ENCODE measurements around the gene TUBB2B. TPM values are rescaled to one million over a fixed set of nuclear protein-coding genes. Genes with fewer than 3 reads are reported as not detected.
"Not testable (repeated sequence)": the region's sequence is repeated elsewhere in the genome, so short reads cannot be mapped to it uniquely, and the experiment has no call there.

The TUBB2B gene
- total RNA-seq, 1 experiment from 2014 or later, result 127 TPM

- peak; percentile 75 for DNase-seq (ENCODE audit: low read depth)
These were observed 38.3 kb downstream of the TUBB2B start for GRCh38 chr6:3189192-3189591.

- DNase-seq (ENCODE audit: low read depth), result no peak
These were observed 39.2 kb downstream of the TUBB2B start for GRCh38 chr6:3188262-3188661.

- no peak for DNase-seq (ENCODE audit: low read depth)
These were observed 40.5 kb downstream of the TUBB2B start for GRCh38 chr6:3186974-3187382.

GRCh38 chr6:3183066-3183465 lies 44.4 kb downstream of the TUBB2B start:
- DNase-seq (ENCODE audit: low read depth), result no peak

- no peak for DNase-seq (ENCODE audit: low read depth)
These were observed 46.3 kb downstream of the TUBB2B start for GRCh38 chr6:3181105-3181504.

- not testable (repeated sequence) for DNase-seq (ENCODE audit: low read depth)
These were observed 47.5 kb downstream of the TUBB2B start for GRCh38 chr6:3179945-3180344.

GRCh38 chr6:3178666-3179065 lies 48.8 kb downstream of the TUBB2B start:
- not testable (repeated sequence) for DNase-seq (ENCODE audit: low read depth)

GRCh38 chr6:3176562-3177355 lies 50.7 kb downstream of the TUBB2B start:
- DNase-seq (ENCODE audit: low read depth), result peak; percentile 96

- peak; percentile 91 for DNase-seq (ENCODE audit: low read depth)
These were observed 51.6 kb downstream of the TUBB2B start for GRCh38 chr6:3175715-3176402.

Other genes starting within 250 kb of the TUBB2B start
- gene NQO2, start 227.8 kb downstream of the TUBB2B start, total RNA-seq (2014; rRNA removed; shearing (Covaris generic)), result 40.2 and 46.4 TPM in 2 replicates
- 26.5 and 43.6 TPM in 2 replicates for gene RIPK1, start 159.2 kb downstream of the TUBB2B start, total RNA-seq (2014; rRNA removed; shearing (Covaris generic))
- 11.6 and 19.7 TPM in 2 replicates for gene BPHL, start 108.9 kb downstream of the TUBB2B start, total RNA-seq (2014; rRNA removed; shearing (Covaris generic))
- gene TUBB2A, start 70.1 kb downstream of the TUBB2B start, total RNA-seq (2014; rRNA removed; shearing (Covaris generic)), result 278 and 327 TPM in 2 replicates
- 29.9 and 35.1 TPM in 2 replicates for gene PSMG4, start 31.3 kb upstream of the TUBB2B start, total RNA-seq (2014; rRNA removed; shearing (Covaris generic))
- gene SLC22A23, start 229.4 kb upstream of the TUBB2B start, total RNA-seq (2014; rRNA removed; shearing (Covaris generic)), result 0.54 and 0.64 TPM in 2 replicates

Measured in M059J (cell line).